Smooth muscle cell (in vitro differentiated cells): ENCODE results near the gene KCNQ1OT1. TPM values are rescaled to one million over a fixed set of nuclear protein-coding genes. Genes with fewer than 3 reads are reported as not detected.

Experiments used
- DNase-seq: peaks from one replicate; lab custom pipeline; 2025; ENCODE audit not compliant: unreplicated experiment; lab: John Stamatoyannopoulos, UW
- H2AFZ ChIP-seq: fragments of 200-600 bp; sonication (generic); 2 replicates; pipeline ENCODE4 v1.6.0; 2016; ENCODE audit warnings: antibody characterized with exemption, low read depth, mild to moderate bottlenecking
- H3F3A ChIP-seq: fragments of 200-600 bp; sonication (generic); 2 replicates; pipeline ENCODE4 v1.6.0; 2017; ENCODE audit warnings: antibody characterized with exemption, low read depth
- H3K27ac ChIP-seq: fragments of 200-600 bp; sonication (generic); 2 replicates; pipeline ENCODE4 v1.5.1; 2016; ENCODE audit warnings: low read depth, mild to moderate bottlenecking
- H3K27me3 ChIP-seq: fragments of 200-600 bp; sonication (generic); 2 replicates; pipeline ENCODE4 v1.6.1; 2016; ENCODE audit warnings: low read depth, mild to moderate bottlenecking
- H3K36me3 ChIP-seq: fragments of 200-600 bp; sonication (generic); 2 replicates; pipeline ENCODE4 v1.5.1; 2016; ENCODE audit warnings: low read depth
- H3K4me1 ChIP-seq: fragments of 200-600 bp; sonication (generic); 2 replicates; pipeline ENCODE4 v1.5.1; 2016; ENCODE audit warnings: low read depth
- H3K4me2 ChIP-seq: fragments of 200-600 bp; sonication (generic); 2 replicates; pipeline ENCODE4 v1.6.0; 2016; ENCODE audit warnings: mild to moderate bottlenecking
- H3K4me3 ChIP-seq: fragments of 200-600 bp; sonication (generic); 2 replicates; pipeline ENCODE4 v1.5.1; 2016; ENCODE audit warnings: mild to moderate bottlenecking
- H3K79me2 ChIP-seq: fragments of 200-600 bp; sonication (generic); 2 replicates; pipeline ENCODE4 v1.6.0; 2016; ENCODE audit warnings: low read depth, mild to moderate bottlenecking
- H3K9ac ChIP-seq: fragments of 200-600 bp; sonication (generic); 2 replicates; pipeline ENCODE4 v1.6.0; 2016; ENCODE audit warnings: low read depth
- H3K9me3 ChIP-seq: fragments of 200-600 bp; sonication (generic); replicated peaks from 2 replicates; pipeline ENCODE4 v1.5.1; 2016; ENCODE audit warnings: low read depth
- H4K20me1 ChIP-seq: fragments of 200-600 bp; sonication (generic); 2 replicates; pipeline ENCODE4 v1.6.0; 2016; ENCODE audit warnings: low read depth
- WGBS: methylation state at CpG from one replicate; pipeline ENCODE4 v1.1.7; 2016; ENCODE audit warnings: low lambda C conversion rate; 5-methylcytosine and 5-hydroxymethylcytosine counted together
- polyA plus RNA-seq: library from polyadenylated mRNA; unstranded; fragments of >200 nt; fragmentation: Nextera tagmentation; extraction: Ambion mirVana; gene quantifications from 2 replicates; pipeline ENCODE4 v1.2.1, GENCODE V29; 2016
- total RNA-seq: library from RNA; depleted of rRNA; stranded (reverse); fragments of >200 nt; gene quantifications from 2 replicates; pipeline ENCODE4 v1.2.3, GENCODE V29; 2014
- TF ChIP-seq, protein P1 (sequence below): fragments of 200-600 bp; sonication (generic); IDR thresholded peaks from 2 replicates; pipeline ENCODE4 v1.5.1; 2017; ENCODE audit warnings: borderline replicate concordance, mild to moderate bottlenecking, antibody characterized with exemption; ENCODE audit not compliant: insufficient read depth, poor library complexity, severe bottlenecking

Gene KCNQ1OT1
- total and polyA plus RNA-seq, 2 experiments from 2014 or later: 1.6 to 9.8 TPM

DNA sequence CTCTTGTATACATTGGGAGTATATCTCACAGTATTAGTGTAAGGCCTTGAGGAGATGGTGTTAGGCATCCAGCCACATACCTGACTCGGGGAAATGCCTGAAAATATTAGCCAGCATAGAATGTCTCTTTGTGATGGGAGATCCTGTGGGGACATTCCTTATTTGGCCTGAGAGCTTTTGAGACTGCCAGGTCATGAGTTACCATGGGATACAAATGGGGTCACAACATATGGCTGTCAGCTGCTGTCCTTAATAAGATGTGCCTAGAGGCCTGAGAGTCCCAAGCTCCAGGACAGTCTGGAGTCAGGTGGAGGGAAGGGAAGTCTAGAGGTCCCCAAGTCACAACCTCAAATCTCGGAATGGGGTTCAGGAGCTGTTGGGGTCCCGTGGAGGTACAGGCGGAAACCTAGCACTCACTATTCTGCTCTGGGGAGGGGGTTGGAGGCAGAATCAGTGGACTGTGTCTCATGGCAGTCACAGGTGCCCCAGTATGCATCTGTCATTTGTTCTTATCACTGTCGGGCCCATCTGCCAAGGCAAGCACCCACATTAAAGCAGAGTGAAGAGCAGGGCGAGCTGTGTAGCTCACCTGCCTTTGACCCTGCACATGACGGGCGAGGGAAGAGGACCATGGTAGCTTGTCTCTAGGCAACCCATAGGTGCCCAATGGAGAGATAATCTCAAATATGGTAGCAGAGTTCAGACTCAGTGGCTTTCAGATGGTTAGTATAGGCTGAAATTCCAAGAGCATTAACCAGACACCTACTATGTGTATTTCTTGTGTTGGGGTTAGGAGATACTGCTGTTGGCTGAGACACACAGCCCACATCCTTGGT, 29.9 kb downstream of the KCNQ1OT1 start:
- H2AFZ ChIP-seq: no peak overlapping the region
- no peak for DNase-seq
- no peak overlapping the region for H3K4me2 ChIP-seq
- no peaks in the 10 kb centered on the region for H3K27me3 ChIP-seq
- H3K4me3 ChIP-seq: no peak overlapping the region
- no peaks in the 10 kb centered on the region for H3K36me3 ChIP-seq
- no peaks in the 10 kb centered on the region for H3K9me3 ChIP-seq
- H4K20me1 ChIP-seq: peaks cover 99% of the 10 kb centered on the region
- no peak overlapping the region for H3K9ac ChIP-seq
- WGBS: 97% methylated on average over 8 of the region's 8 CpGs
- TF ChIP-seq, protein P1, sequence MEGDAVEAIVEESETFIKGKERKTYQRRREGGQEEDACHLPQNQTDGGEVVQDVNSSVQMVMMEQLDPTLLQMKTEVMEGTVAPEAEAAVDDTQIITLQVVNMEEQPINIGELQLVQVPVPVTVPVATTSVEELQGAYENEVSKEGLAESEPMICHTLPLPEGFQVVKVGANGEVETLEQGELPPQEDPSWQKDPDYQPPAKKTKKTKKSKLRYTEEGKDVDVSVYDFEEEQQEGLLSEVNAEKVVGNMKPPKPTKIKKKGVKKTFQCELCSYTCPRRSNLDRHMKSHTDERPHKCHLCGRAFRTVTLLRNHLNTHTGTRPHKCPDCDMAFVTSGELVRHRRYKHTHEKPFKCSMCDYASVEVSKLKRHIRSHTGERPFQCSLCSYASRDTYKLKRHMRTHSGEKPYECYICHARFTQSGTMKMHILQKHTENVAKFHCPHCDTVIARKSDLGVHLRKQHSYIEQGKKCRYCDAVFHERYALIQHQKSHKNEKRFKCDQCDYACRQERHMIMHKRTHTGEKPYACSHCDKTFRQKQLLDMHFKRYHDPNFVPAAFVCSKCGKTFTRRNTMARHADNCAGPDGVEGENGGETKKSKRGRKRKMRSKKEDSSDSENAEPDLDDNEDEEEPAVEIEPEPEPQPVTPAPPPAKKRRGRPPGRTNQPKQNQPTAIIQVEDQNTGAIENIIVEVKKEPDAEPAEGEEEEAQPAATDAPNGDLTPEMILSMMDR: no peak
- H3K27ac ChIP-seq: no peak overlapping the region
- H3K79me2 ChIP-seq: peaks cover 59% of the 10 kb centered on the region
- no peaks in the 10 kb centered on the region for H3F3A ChIP-seq
- peaks cover 10% of the 10 kb centered on the region for H3K4me1 ChIP-seq

- Histone ChIP-seq H3K9ac (no peak overlapping the region), H3K27me3 (no peaks in the 10 kb centered on the region), H3K27ac (no peak overlapping the region), H3K79me2 (peaks cover 52% of the 10 kb centered on the region), H2AFZ (no peak overlapping the region), H3K4me1 (peaks cover under 1% of the 10 kb centered on the region), H3F3A (no peaks in the 10 kb centered on the region), H3K4me3 (no peak overlapping the region), H3K4me2 (no peak overlapping the region), H4K20me1 (peaks cover 97% of the 10 kb centered on the region), H3K9me3 (no peaks in the 10 kb centered on the region), H3K36me3 (no peaks in the 10 kb centered on the region)
- TF ChIP-seq, protein P1: no peak
- DNase-seq: no peak
- WGBS: 95% methylated on average over 5 of the region's 5 CpGs
Measured at GRCh38 chr11:2668876-2669275, 30.9 kb downstream of the KCNQ1OT1 start.

GRCh38 chr11:2667940-2668339, 31.9 kb downstream of the KCNQ1OT1 start:
- H3F3A ChIP-seq: no peaks in the 10 kb centered on the region
- WGBS: 98% methylated on average over 2 of the region's 2 CpGs
- no peaks in the 10 kb centered on the region for H3K36me3 ChIP-seq
- no peak overlapping the region for H3K4me2 ChIP-seq
- no peaks in the 10 kb centered on the region for H3K9me3 ChIP-seq
- no peak overlapping the region for H3K4me3 ChIP-seq
- H4K20me1 ChIP-seq: peaks cover 87% of the 10 kb centered on the region
- no peaks in the 10 kb centered on the region for H3K27me3 ChIP-seq
- no peak overlapping the region for H3K27ac ChIP-seq
- TF ChIP-seq, protein P1: no peak
- H3K4me1 ChIP-seq: no peaks in the 10 kb centered on the region
- H2AFZ ChIP-seq: no peak overlapping the region
- H3K79me2 ChIP-seq: peaks cover 44% of the 10 kb centered on the region
- DNase-seq: no peak
- H3K9ac ChIP-seq: no peak overlapping the region
